NCI-H748 (cell line): ENCODE data around the gene SERPINB10.
"Not testable (repeated sequence)": the region's sequence is repeated elsewhere in the genome, so short reads cannot be mapped to it uniquely, and the experiment has no call there.

Experiments used
- DNase-seq: peaks from one replicate; lab custom pipeline; 2025; ENCODE audit not compliant: unreplicated experiment; lab: John Stamatoyannopoulos, UW

The SERPINB10 gene

DNA sequence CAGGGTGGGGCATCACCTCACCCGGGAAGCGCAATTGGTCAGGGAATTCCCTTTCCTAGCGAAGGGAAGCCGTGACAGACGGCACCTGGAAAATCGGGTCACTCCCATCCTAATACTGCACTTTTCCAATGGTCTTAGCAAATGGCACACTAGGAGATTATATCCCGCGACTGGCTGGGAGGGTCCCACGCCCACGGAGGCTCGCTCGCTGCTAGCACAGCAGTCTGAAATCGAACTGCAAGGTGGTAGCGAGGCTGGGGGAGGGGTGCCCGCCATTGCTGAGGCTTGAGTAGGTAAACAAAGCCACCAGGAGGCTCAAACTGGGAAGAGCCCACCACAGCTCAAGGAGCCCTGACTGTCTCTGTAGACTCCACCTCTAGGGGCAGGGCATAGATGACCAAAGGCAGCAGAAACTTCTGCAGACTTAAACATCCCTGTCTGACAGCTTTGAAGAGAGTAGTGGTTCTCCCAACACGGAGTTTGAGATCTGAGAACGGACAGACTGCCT, 32.8 kb downstream of the SERPINB10 start:
- not testable (repeated sequence) for DNase-seq

- DNase-seq: no peak
Observed at GRCh38 chr18:63947051-63947790, 39.5 kb downstream of the SERPINB10 start.

DNA sequence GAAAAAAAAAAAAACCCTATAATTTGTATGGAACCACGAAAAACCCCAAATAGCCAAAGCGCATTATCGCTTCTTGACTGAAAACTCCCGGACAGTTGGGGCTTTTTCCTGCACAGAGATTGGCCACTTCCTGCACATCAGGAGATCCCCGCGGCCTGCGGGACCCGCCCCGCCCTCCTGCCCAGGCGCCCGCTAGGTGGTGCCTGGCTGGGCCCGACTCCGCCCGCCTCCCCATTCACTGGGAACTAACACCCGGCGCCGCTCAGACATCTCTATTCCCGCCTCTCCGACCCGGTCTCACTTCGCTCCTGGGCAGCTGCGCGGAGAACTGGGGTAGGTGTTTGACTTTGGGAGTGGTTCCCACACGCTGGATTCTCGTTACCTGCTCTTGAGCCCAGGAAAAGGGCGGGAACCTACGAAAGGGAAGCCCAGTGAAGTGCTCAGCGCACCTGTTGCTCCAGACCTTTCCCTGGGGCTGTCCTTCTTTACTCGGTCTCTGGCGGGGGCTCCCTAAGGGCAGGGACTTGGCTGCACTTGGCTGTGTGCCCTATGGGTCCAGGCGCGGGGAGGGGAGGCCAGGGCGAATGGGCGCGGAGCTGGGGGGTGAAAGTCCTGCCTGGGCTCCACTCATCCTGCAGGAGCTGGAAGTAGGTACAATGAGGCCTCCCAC, 41.4 kb downstream of the SERPINB10 start, which contains the start of gene HMSD:
HMSD (plus strand) TSS at position 234 of the 670 bp plus-strand sequence. CDS start 4,155 bp downstream, outside the sequence.
- peak; percentile 96 for DNase-seq

- DNase-seq: no peak
Observed at GRCh38 chr18:63951302-63951705, 43.5 kb downstream of the SERPINB10 start.

DNA sequence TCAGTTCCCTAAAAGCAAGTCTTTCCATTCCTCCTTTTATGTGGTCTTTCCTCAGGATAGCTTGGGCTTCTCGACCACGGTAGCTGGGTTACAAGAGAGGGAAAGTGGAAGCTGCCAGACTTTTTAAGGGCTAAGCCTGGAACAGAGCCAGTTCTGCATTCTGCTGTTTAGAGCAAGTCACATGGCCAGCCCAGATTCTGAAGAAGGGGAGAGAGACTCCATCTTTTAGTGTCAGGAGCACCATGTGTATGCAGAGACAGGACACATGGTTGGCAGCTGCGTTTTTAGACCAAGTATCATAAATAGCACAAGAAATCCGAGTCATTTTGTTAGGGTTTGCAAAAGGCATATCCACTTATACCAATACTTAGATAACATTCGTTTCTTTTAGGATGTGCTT, 46.1 kb downstream of the SERPINB10 start:
- DNase-seq: peak; percentile 12

- DNase-seq: no peak
Observed at GRCh38 chr18:63956755-63957154, 49.0 kb downstream of the SERPINB10 start.

DNA sequence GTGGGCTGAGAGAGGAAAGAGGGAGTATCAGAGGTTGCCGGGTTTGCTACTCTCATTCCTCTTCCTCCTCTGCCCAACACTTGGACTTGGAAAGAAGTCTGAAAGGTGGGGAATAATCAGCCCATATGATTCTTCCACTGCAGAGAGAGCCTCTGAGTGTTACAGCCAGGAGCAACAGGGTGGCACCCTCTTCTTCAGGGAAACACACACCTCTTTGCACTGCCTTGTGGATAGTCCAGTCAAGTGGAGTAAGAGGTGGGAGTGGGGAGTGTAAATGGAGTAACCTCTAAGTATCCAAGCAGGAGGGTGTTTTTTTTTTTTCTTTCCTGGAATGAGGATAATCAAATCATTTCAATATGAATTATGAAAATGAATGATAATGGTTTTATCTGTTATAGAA, 53.1 kb downstream of the SERPINB10 start:
- no peak for DNase-seq

GRCh38 chr18:63961435-63961980, 53.8 kb downstream of the SERPINB10 start:
- no peak for DNase-seq

DNA sequence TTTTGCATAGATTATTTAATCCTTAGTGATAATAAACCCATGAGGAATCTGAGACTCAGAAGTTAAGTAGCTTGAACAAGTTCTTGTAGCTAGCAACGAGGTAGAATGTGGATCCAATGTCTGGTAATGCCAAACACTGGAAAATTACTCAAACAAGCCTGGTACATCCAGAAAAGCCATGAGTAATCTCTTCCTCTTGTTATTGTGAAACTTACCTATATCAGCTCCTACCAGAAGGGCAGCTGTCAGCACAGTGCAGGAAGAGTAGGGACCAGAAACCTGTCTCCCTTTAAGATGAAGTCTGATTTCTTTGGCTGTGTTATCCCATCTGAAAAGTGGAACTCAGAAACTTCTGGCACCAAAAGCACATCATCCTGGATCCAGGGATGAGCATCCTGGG, 54.4 kb downstream of the SERPINB10 start:
- DNase-seq: no peak

- peak; percentile 77 for DNase-seq
Observed at GRCh38 chr18:63963615-63964256, 56.0 kb downstream of the SERPINB10 start.

- no peak for DNase-seq
Observed at GRCh38 chr18:63964908-63965307, 57.1 kb downstream of the SERPINB10 start.

DNA sequence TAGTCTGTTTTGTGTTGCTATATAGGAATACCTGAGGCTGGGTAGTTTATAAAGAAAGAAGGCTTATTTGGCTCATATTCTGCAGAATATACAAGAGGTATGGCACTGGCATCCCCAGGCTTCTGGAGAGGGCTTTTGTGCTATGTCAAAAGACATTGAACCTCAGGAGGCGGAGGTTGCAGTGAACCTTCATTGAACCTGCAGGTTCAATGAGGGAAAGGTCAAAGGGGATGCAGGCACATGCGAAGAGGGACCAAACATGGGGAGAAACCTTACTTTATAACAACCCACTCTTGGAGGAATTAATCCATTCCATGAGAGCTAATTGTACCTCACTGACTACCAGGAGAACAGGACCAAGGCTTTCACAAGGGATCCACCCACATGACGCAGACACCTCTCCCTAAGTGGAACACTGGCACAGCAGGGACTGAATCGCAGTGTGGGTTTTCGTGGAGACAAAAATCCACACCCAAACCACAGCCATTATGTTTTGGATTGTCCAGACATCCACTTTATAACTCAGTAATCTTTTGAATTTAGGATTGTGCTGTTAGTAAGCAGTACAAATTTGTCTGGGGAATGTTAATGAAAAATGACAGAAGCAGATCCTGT, 58.1 kb downstream of the SERPINB10 start:
- DNase-seq: no peak

- peak; percentile 98 for DNase-seq
Observed at GRCh38 chr18:63969942-63970808, 62.4 kb downstream of the SERPINB10 start, which contains the start of gene SERPINB8. Gene SERPINB8 (plus strand): TSS chr18:63970081. CDS start chr18:63978309, 8,228 bp downstream.

GRCh38 chr18:63970809-63971205, 63.0 kb downstream of the SERPINB10 start:
- DNase-seq: peak; percentile 86

- DNase-seq: peak; percentile 56
Observed at GRCh38 chr18:63971320-63972001, 63.7 kb downstream of the SERPINB10 start.

GRCh38 chr18:63972002-63972376, 64.2 kb downstream of the SERPINB10 start:
- no peak for DNase-seq

GRCh38 chr18:63974991-63975390, 67.2 kb downstream of the SERPINB10 start:
- DNase-seq: peak; percentile 33

DNA sequence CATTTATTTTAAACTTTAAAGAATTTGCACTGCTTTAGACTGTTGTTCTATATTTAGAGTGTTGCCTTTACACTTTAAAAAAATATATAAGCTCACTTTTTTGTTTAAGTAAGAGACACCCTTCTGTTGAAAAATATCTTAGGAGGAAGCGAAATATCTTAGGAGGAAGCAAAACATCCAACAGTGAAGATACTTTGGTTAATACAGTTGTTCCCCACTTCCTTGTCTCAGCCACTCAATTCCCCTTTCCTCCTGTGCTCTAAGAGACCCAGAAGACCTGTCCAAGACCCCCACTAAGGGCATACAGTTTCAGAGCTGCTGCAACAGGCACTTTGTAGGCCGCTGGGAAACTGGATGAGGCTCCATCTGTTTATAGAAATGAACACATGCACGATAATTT, 67.9 kb downstream of the SERPINB10 start:
- DNase-seq: no peak

GRCh38 chr18:63977040-63977439, 69.3 kb downstream of the SERPINB10 start:
- DNase-seq: no peak
